Esophagus squamous epithelium (tissue), 4 donors: Measurements from ENCODE around the gene GLYAT.

Source experiments
- CTCF ChIP-seq, 6 experiments: fragments of 450-650 bp in 4 of 6; fragments of 200-600 bp in 2 of 6; sonication (generic) in 2 of 6; IDR thresholded peaks; one replicate each; pipeline ENCODE4 v1.5.1; 2016 to 2019; ENCODE audit warnings: antibody characterized with exemption in 6 of 6, mild to moderate bottlenecking in 4 of 6, moderate library complexity in 4 of 6
- POLR2A ChIP-seq, 4 donors: fragments of 450-650 bp; IDR thresholded peaks; one replicate each; pipeline ENCODE4 v1.6.1; 2017; ENCODE audit warnings: antibody characterized with exemption in 4 of 4, mild to moderate bottlenecking in 4 of 4, moderate library complexity in 3 of 4

- TF ChIP-seq CTCF (IDR thresholded peaks at IDR 0.05) (no peak), POLR2A (IDR thresholded peaks at IDR 0.05) (no peak)
Measured at GRCh38 chr11:58659404-58659803, 72.3 kb downstream of the GLYAT start.
